OCI-LY3 (cell line): ENCODE measurements around the gene LRTM2.

ENCODE experiments used
- CTCF ChIP-seq: fragments of 200-600, 300-600 bp; sonication (generic); IDR thresholded peaks from 2 replicates; pipeline ENCODE4 v1.5.1; 2014; ENCODE audit warnings: antibody characterized with exemption, low read length, low read depth
- EZH2phosphoT487 ChIP-seq: fragments of 200-600 bp; shearing (Covaris generic); IDR thresholded peaks from 2 replicates; pipeline ENCODE4 v1.6.1; 2018; ENCODE audit warnings: antibody characterized with exemption, mixed run types, low read depth

- no peak for TF ChIP-seq CTCF
- no peak for TF ChIP-seq EZH2phosphoT487
These were observed 17.3 kb downstream of the LRTM2 start for GRCh38 chr12:1837541-1838204.
